Jurkat, Clone E6-1 (cell line): ENCODE data around the gene UBE2Q2. TPM values are rescaled to one million over a fixed set of nuclear protein-coding genes. Genes with fewer than 3 reads are reported as not detected.
"Not testable (repeated sequence)": the region's sequence is repeated elsewhere in the genome, so short reads cannot be mapped to it uniquely, and the experiment has no call there.

Source experiments
- DNase-seq: peaks from one replicate; pipeline ENCODE4 v3.0.0-alpha.2; 2011; ENCODE audit warnings: low read depth, low spot score
- H3K4me3 ChIP-seq: 2 replicates; pipeline ENCODE4 v1.5.1; 2011; ENCODE audit warnings: mild to moderate bottlenecking, low read length, control low read depth, moderate library complexity
- polyA plus RNA-seq: library from polyadenylated mRNA; unstranded; fragments of >200 nt; gene quantifications from one replicate; pipeline ENCODE4 v1.2.1, GENCODE V29; 2012; ENCODE audit warnings: missing spikeins; ENCODE audit not compliant: insufficient read length, insufficient read depth

UBE2Q2 gene
- polyA plus RNA-seq, result 40.2 TPM

GRCh38 chr15:75842722-75843677 is at the start of gene UBE2Q2:
Gene UBE2Q2 (plus strand): TSS chr15:75843447. CDS start chr15:75843667, 220 bp downstream.
- peak; percentile 70 for DNase-seq
- H3K4me3 ChIP-seq, result peak within 1 kb of the TSS; percentile 89

GRCh38 chr15:75796321-75796720 is 46.9 kb upstream of the UBE2Q2 start:
- no peak for DNase-seq
- H3K4me3 ChIP-seq, result no peak overlapping the region

GRCh38 chr15:75797146-75797545 is 46.1 kb upstream of the UBE2Q2 start:
- not testable (repeated sequence) for DNase-seq, H3K4me3 ChIP-seq

- no peak for DNase-seq
- no peak overlapping the region for H3K4me3 ChIP-seq
Observed at GRCh38 chr15:75799190-75799589, 44.1 kb upstream of the UBE2Q2 start.

- not testable (repeated sequence) for DNase-seq, H3K4me3 ChIP-seq
Observed at GRCh38 chr15:75800409-75800808, 42.8 kb upstream of the UBE2Q2 start.

- peak; percentile 47 for DNase-seq
- peak overlapping the region; percentile 31 for H3K4me3 ChIP-seq
Observed at GRCh38 chr15:75801859-75802593, 41.2 kb upstream of the UBE2Q2 start.

GRCh38 chr15:75807486-75807885 is 35.8 kb upstream of the UBE2Q2 start:
- not testable (repeated sequence) for DNase-seq, H3K4me3 ChIP-seq

GRCh38 chr15:75808009-75808408 is 35.2 kb upstream of the UBE2Q2 start:
- DNase-seq, result not testable (repeated sequence)

GRCh38 chr15:75808563-75808962 is 34.7 kb upstream of the UBE2Q2 start:
- H3K4me3 ChIP-seq, result no peak overlapping the region
- DNase-seq, result no peak

More at GRCh38 chr15:75808009-75808408, 35.2 kb upstream of the UBE2Q2 start:
- H3K4me3 ChIP-seq, result not testable (repeated sequence)

- no peak for DNase-seq
- no peak overlapping the region for H3K4me3 ChIP-seq
Observed at GRCh38 chr15:75809986-75810750, 33.1 kb upstream of the UBE2Q2 start.

GRCh38 chr15:75810874-75811498 is 32.3 kb upstream of the UBE2Q2 start:
- no peak for DNase-seq
- H3K4me3 ChIP-seq, result no peak overlapping the region

GRCh38 chr15:75811626-75812025 is 31.6 kb upstream of the UBE2Q2 start:
- H3K4me3 ChIP-seq, result no peak overlapping the region
- DNase-seq, result no peak

GRCh38 chr15:75814794-75815193 is 28.5 kb upstream of the UBE2Q2 start:
- no peak overlapping the region for H3K4me3 ChIP-seq
- no peak for DNase-seq

- H3K4me3 ChIP-seq, result no peak overlapping the region
Observed at GRCh38 chr15:75815811-75816719, 27.2 kb upstream of the UBE2Q2 start.

GRCh38 chr15:75817138-75817935 is 25.9 kb upstream of the UBE2Q2 start:
- H3K4me3 ChIP-seq, result no peak overlapping the region
- DNase-seq, result no peak

More at GRCh38 chr15:75815811-75816719, 27.2 kb upstream of the UBE2Q2 start:
- DNase-seq, result no peak

GRCh38 chr15:75820206-75820605 is 23.0 kb upstream of the UBE2Q2 start:
- DNase-seq, result no peak
- no peak overlapping the region for H3K4me3 ChIP-seq

GRCh38 chr15:75821786-75822345 is 21.4 kb upstream of the UBE2Q2 start:
- DNase-seq, result no peak
- H3K4me3 ChIP-seq, result no peak overlapping the region
